B cell (primary cell): ENCODE data around the gene A2ML1. TPM values are rescaled to one million over a fixed set of nuclear protein-coding genes. Genes with fewer than 3 reads are reported as not detected.

ENCODE experiments used
- ATAC-seq: fragments of 200-7000 bp; cut with Tn5 transposase; one replicate; pipeline ENCODE4 v1.10.0; 2021; ENCODE audit warnings: low read depth, mild to moderate bottlenecking, moderate number of reproducible peaks, moderate library complexity
- CTCF ChIA-PET: fragments of 350-600 bp; sonication (Branson Sonifier 250); formaldehyde crosslinking; loops from one replicate; lab custom pipeline; 2021; ENCODE audit warnings: antibody characterized with exemption, inconsistent platforms; lab: Charles Lee
- POLR2A ChIA-PET: fragments of 350-600 bp; sonication (Branson Sonifier 250); formaldehyde crosslinking; loops from one replicate; lab custom pipeline; 2021; ENCODE audit warnings: antibody characterized with exemption; lab: Charles Lee
- DNase-seq: peaks from one replicate; pipeline ENCODE4 v3.0.0; 2013
- H2AFZ ChIP-seq: 2 replicates; pipeline ENCODE4 v1.6.1; 2012; ENCODE audit warnings: mild to moderate bottlenecking, low read depth, low read length; ENCODE audit not compliant: insufficient read depth, poor library complexity, severe bottlenecking
- H3K27ac ChIP-seq, 2 donors: 1 replicate in 1 of 2; 2 replicates in 1 of 2; pipeline ENCODE4 v1.5.1; 2012 to 2013; ENCODE audit warnings: low read length in 2 of 2, mild to moderate bottlenecking in 2 of 2, moderate library complexity in 1 of 2
- H3K27me3 ChIP-seq, 4 experiments: fragments of 200-600 bp in 1 of 4; sonication (generic) in 1 of 4; replicated peaks in 1 of 4; 1 replicate in 2 of 4; 2 replicates in 2 of 4; pipeline versions ENCODE4 v1.6.1 to v1.7.0; 2013 to 2016; ENCODE audit warnings: low read length in 3 of 4, mild to moderate bottlenecking in 2 of 4, mixed read lengths in 1 of 4, moderate library complexity in 1 of 4; ENCODE audit not compliant: insufficient read depth in 4 of 4, control insufficient read depth in 3 of 4; ENCODE audit errors: control extremely low read depth in 1 of 4
- H3K36me3 ChIP-seq, 2 experiments: replicated peaks in 1 of 2; 1 replicate in 1 of 2; 2 replicates in 1 of 2; pipeline versions ENCODE4 v1.6.1 to v1.7.1; 2013; ENCODE audit warnings: low read length in 1 of 2; ENCODE audit not compliant: insufficient read depth in 2 of 2, control insufficient read depth in 1 of 2; ENCODE audit errors: control extremely low read depth in 1 of 2, extremely low read depth in 1 of 2
- H3K4me1 ChIP-seq, 2 donors: fragments of 200-600 bp in 1 of 2; sonication (generic) in 1 of 2; 1 replicate in 1 of 2; 2 replicates in 1 of 2; pipeline versions ENCODE4 v1.5.1 to v1.6.1; 2013 to 2017; ENCODE audit warnings: low read length in 2 of 2; ENCODE audit not compliant: control insufficient read depth in 2 of 2, insufficient read depth in 2 of 2
- H3K4me2 ChIP-seq: replicated peaks from 2 replicates; pipeline ENCODE3; 2012; ENCODE audit warnings: mild to moderate bottlenecking, low read depth, low read length; ENCODE audit not compliant: poor library complexity, severe bottlenecking
- H3K4me3 ChIP-seq, 5 experiments: fragments of 200-600 bp in 1 of 5; sonication (generic) in 1 of 5; 1 replicate in 3 of 5; 2 replicates in 2 of 5; pipeline versions ENCODE4 v1.5.1 to v1.7.0; 2011 to 2016; ENCODE audit warnings: low read length in 4 of 5, mild to moderate bottlenecking in 4 of 5, low read depth in 2 of 5, control low read depth in 1 of 5, moderate library complexity in 1 of 5; ENCODE audit not compliant: insufficient read depth in 1 of 5; ENCODE audit errors: control extremely low read depth in 1 of 5, extremely low read depth in 1 of 5
- H3K79me2 ChIP-seq: fragments of 200-600 bp; sonication (generic); one replicate; pipeline ENCODE4 v1.6.0; 2016; ENCODE audit warnings: low read length; ENCODE audit not compliant: control insufficient read depth, insufficient read depth
- H3K9ac ChIP-seq: fragments of 200-600 bp; sonication (generic); 2 replicates; pipeline ENCODE4 v1.6.1; 2017; ENCODE audit warnings: mild to moderate bottlenecking, low read length, moderate library complexity
- H3K9me3 ChIP-seq, 3 donors: one replicate each; pipeline versions ENCODE4 v1.6.1 to v1.7.1; 2013; ENCODE audit warnings: low read length in 2 of 3; ENCODE audit not compliant: control insufficient read depth in 2 of 3, insufficient read depth in 1 of 3; ENCODE audit errors: control extremely low read depth in 1 of 3
- H4K20me1 ChIP-seq: 2 replicates; pipeline ENCODE4 v1.6.0; 2012; ENCODE audit warnings: mild to moderate bottlenecking, low read length; ENCODE audit not compliant: insufficient read depth, control insufficient read depth, poor library complexity, severe bottlenecking
- H3K27ac Mint-ChIP-seq: one replicate; pipeline ENCODE4 v1.8.0; 2021; ENCODE audit warnings: mixed read lengths
- H3K27me3 Mint-ChIP-seq: one replicate; pipeline ENCODE4 v1.8.0; 2021; ENCODE audit warnings: mixed read lengths
- H3K4me1 Mint-ChIP-seq: one replicate; pipeline ENCODE4 v1.8.0; 2021; ENCODE audit warnings: mixed read lengths
- H3K4me3 Mint-ChIP-seq: one replicate; pipeline ENCODE4 v1.8.0; 2021; ENCODE audit warnings: mixed read lengths
- H3K9me3 Mint-ChIP-seq: one replicate; pipeline ENCODE4 v1.8.0; 2022; ENCODE audit warnings: mixed read lengths; ENCODE audit not compliant: insufficient read depth
- EZH2 ChIP-seq: IDR thresholded peaks from 2 replicates; pipeline ENCODE4 v1.6.1; 2012; ENCODE audit warnings: borderline replicate concordance, low read depth, mild to moderate bottlenecking, moderate library complexity, low read length; ENCODE audit not compliant: insufficient read depth, poor library complexity, severe bottlenecking
- WGBS: methylation state at CpG from one replicate; pipeline ENCODE4 v1.1.5; 2013; ENCODE audit warnings: missing lambda C conversion rate; ENCODE audit not compliant: insufficient coverage; 5-methylcytosine and 5-hydroxymethylcytosine counted together
- intact Hi-C: fragments of 100-400 bp; cut with micrococcal nuclease; formaldehyde crosslinking; loops from one replicate; pipeline ENCODE4 v1.10.0; 2022
- polyA plus RNA-seq: library from polyadenylated mRNA; depleted of rRNA; stranded (reverse); fragments of >200 nt; gene quantifications from 2 replicates; pipeline ENCODE4 v1.2.3, GENCODE V29; 2012
- total RNA-seq, 2 donors: library from RNA; stranded (reverse); fragments of 120-200 nt in 1 of 2; gene quantifications; 1 replicate in 1 of 2; 2 replicates in 1 of 2; pipeline versions ENCODE4 v1.2.3 to v1.2.4, GENCODE V29; 2013 to 2022
- TF ChIP-seq, protein P1 (sequence below): fragments of 200-600 bp; IDR thresholded peaks from one replicate; pipeline ENCODE4 v1.8.0; 2022; ENCODE audit warnings: antibody characterized with exemption, mild to moderate bottlenecking

Gene A2ML1
- total and polyA plus RNA-seq, 2 donors (not counting 1 experiment from before 2014, with no cell fraction given) = not detected

DNA sequence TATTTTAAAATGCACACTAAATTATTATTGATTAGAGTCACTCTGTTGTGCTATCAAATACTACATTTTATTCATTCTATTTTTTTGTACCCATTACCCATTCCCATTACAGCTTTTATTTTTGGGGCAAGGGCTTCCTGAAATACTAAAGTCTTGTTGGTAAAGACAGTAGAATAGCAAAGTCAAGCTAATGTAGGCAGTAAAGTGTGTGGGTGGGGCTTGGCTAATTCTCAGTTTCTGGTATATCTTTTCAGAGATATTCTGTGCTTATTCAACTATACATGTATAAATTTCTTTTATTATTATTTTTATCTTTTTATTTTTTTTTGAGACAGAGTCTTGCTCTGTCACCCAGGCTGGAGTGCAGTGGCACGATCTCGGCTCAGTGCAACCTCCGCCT, 69.6 kb downstream of the A2ML1 start:
- H3K4me1 ChIP-seq = peaks cover 0 to 4% of the 10 kb centered on the region in 2 donors
- WGBS = no CpG with 5 or more reads among the region's 3 CpGs
- H3K4me3 Mint-ChIP-seq = no peak overlapping the region
- no peak overlapping the region for H3K27ac ChIP-seq
- H3K79me2 ChIP-seq = no peaks in the 10 kb centered on the region
- H3K27me3 ChIP-seq = no peaks in the 10 kb centered on the region
- H3K4me3 ChIP-seq = no peak overlapping the region
- no peak overlapping the region for H3K4me2 ChIP-seq
- H3K9ac ChIP-seq = no peak overlapping the region
- intact Hi-C loops = loop anchor here (5.0 to 10.0 kb wide), 2 partner anchors 63 to 195 kb away; partner anchors contain the start of gene RIMKLB
- DNase-seq = no peak
- no peak overlapping the region for H3K27ac Mint-ChIP-seq
- no peaks in the 10 kb centered on the region for H3K9me3 Mint-ChIP-seq
- H3K36me3 ChIP-seq = no peaks in the 10 kb centered on the region
- no peaks in the 10 kb centered on the region for H3K9me3 ChIP-seq
- no peak overlapping the region for H2AFZ ChIP-seq
- H3K4me1 Mint-ChIP-seq = peaks cover 5% of the 10 kb centered on the region
- ChIA-PET CTCF (interaction anchor here (1.0 to 7.3 kb wide), 6 partner anchors 12 to 349 kb away, joined by 3 to 110 read pairs (median 18); partner anchors contain the start of gene CLEC4E), POLR2A (no interaction called here)
- ATAC-seq = no peak
- no peaks in the 10 kb centered on the region for H4K20me1 ChIP-seq
- TF ChIP-seq, protein P1, sequence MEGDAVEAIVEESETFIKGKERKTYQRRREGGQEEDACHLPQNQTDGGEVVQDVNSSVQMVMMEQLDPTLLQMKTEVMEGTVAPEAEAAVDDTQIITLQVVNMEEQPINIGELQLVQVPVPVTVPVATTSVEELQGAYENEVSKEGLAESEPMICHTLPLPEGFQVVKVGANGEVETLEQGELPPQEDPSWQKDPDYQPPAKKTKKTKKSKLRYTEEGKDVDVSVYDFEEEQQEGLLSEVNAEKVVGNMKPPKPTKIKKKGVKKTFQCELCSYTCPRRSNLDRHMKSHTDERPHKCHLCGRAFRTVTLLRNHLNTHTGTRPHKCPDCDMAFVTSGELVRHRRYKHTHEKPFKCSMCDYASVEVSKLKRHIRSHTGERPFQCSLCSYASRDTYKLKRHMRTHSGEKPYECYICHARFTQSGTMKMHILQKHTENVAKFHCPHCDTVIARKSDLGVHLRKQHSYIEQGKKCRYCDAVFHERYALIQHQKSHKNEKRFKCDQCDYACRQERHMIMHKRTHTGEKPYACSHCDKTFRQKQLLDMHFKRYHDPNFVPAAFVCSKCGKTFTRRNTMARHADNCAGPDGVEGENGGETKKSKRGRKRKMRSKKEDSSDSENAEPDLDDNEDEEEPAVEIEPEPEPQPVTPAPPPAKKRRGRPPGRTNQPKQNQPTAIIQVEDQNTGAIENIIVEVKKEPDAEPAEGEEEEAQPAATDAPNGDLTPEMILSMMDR = no peak
- no peak for TF ChIP-seq EZH2
- no peaks in the 10 kb centered on the region for H3K27me3 Mint-ChIP-seq

- intact Hi-C loops = loop anchor here (5.0 to 10.0 kb wide), 2 partner anchors 60 to 197 kb away; partner anchors contain the start of gene RIMKLB
- POLR2A ChIA-PET = no interaction called here
Measured at GRCh38 chr12:8894378-8894777, 72.0 kb downstream of the A2ML1 start.

More at GRCh38 chr12:8894378-8894777, 72.0 kb downstream of the A2ML1 start:
- peaks cover 0 to 4% of the 10 kb centered on the region in 2 donors for H3K4me1 ChIP-seq
- no peaks in the 10 kb centered on the region for H4K20me1 ChIP-seq
- ATAC-seq (no peak), DNase-seq (no peak)
- no peak overlapping the region for H3K4me2 ChIP-seq
- H3K4me3 Mint-ChIP-seq = no peak overlapping the region
- H3K36me3 ChIP-seq = no peaks in the 10 kb centered on the region
- no peak overlapping the region for H2AFZ ChIP-seq
- H3K79me2 ChIP-seq = no peaks in the 10 kb centered on the region
- peaks cover 3% of the 10 kb centered on the region for H3K27me3 Mint-ChIP-seq
- no peak overlapping the region for H3K27ac ChIP-seq
- no peaks in the 10 kb centered on the region for H3K9me3 ChIP-seq
- TF ChIP-seq EZH2 = no peak
- TF ChIP-seq, protein P1 = no peak
- H3K4me3 ChIP-seq = no peak overlapping the region
- H3K9ac ChIP-seq = no peak overlapping the region
- no peaks in the 10 kb centered on the region for H3K27me3 ChIP-seq
- no peaks in the 10 kb centered on the region for H3K9me3 Mint-ChIP-seq
- CTCF ChIA-PET = interaction anchor here (0.8 to 1.2 kb wide), 5 partner anchors 94 to 350 kb away, joined by 3 to 5 read pairs (median 3); no protein-coding TSS in a partner anchor
- peaks cover 5% of the 10 kb centered on the region for H3K4me1 Mint-ChIP-seq
- no peak overlapping the region for H3K27ac Mint-ChIP-seq
